ENCODE data around the gene MYO1H.

DNA sequence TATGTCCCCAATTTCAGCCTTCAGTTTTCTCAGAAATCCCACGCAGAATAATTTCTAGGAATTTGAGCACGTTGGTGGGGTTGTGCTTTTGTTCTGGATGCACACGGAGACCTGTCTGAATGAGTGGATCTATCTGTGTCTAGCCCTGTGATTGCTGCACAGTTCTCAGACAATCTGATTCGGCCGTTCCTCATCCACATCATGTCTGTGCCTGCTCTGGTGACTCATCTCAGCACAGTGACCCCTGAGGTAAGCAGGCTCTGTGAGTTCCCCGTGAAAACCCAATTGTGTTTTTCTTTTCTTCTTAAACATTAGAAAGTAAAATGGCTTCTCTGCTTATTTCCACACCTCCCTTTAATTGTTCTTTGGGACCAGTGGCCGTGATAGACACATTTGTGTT, 150.0 kb downstream of the MYO1H start:
- TF ChIP-seq ZNF274 (IDR thresholded peaks at IDR 0.05; ENCODE audit: low read depth, low read length) (no peak), YY1 (IDR thresholded peaks at IDR 0.05; ENCODE audit: insufficient read depth, insufficient read length) (no peak), SUZ12 (IDR thresholded peaks at IDR 0.05; ENCODE audit: extremely low read depth, insufficient read depth, insufficient read length) (no peak)

All from NT2/D1 (cell line).